ENCODE measurements around the gene SLC30A4. TPM values are rescaled to one million over a fixed set of nuclear protein-coding genes. Genes with fewer than 3 reads are reported as not detected.

Gene SLC30A4
- total RNA-seq, 1 experiment from 2014 or later, result not detected

DNA sequence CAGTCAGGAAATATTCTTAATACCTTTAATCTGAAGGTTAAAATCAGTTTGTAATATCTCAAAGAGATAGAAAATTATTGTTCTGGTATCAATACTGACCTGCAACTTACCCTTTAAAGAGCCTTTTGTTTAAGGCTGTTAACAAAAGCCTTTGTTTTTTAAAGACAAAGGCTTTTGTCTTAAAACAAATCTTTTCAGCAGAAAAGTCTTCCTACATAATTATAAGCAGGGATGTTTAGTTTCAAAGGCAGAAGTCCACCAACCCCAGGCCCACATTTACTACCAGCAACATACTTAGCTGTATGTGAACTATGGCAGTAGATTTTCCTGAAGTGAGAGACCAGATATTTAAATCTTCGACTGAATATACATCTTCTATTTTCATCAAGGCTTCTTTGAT, 36.2 kb downstream of the SLC30A4 start:
- Histone ChIP-seq H3K14ac (ENCODE audit: insufficient read depth, low read length) (no peak overlapping the region), H3K23ac (ENCODE audit: insufficient read length, low read depth, low read length) (no peak overlapping the region), H2AFZ (ENCODE audit: low read length) (no peak overlapping the region), H3K23me2 (ENCODE audit: insufficient read length, low read depth, low read length, poor library complexity, severe bottlenecking) (no peaks in the 10 kb centered on the region), H4K20me1 (ENCODE audit: control insufficient read depth, insufficient read depth, insufficient read length) (no peaks in the 10 kb centered on the region), H2BK15ac (ENCODE audit: low read depth, low read length) (no peak overlapping the region), H3K27ac (ENCODE audit: insufficient read length, low read depth, low read length) (no peak overlapping the region), H3K9ac (ENCODE audit: extremely low read depth, insufficient read length, low read length) (no peak overlapping the region), H2BK5ac (ENCODE audit: insufficient read length, low read length) (no peak overlapping the region), H4K8ac (replicated peaks; ENCODE audit: insufficient read length, low read depth, low read length) (no peak overlapping the region), H2BK12ac (ENCODE audit: insufficient read length, low read depth, low read length) (no peak overlapping the region), H3K4me1 (ENCODE audit: insufficient read depth, low read length) (no peaks in the 10 kb centered on the region), H3K79me1 (ENCODE audit: insufficient read depth, low read depth, low read length, poor library complexity, severe bottlenecking) (no peaks in the 10 kb centered on the region), H3K27me3 (ENCODE audit: insufficient read depth, low read length) (peaks cover 2% of the 10 kb centered on the region; the same call in 1 of the 2 replicates), H3K56ac (ENCODE audit: insufficient read length, low read depth, low read length) (no peak overlapping the region), H3K79me2 (ENCODE audit: insufficient read depth, low read length) (no peaks in the 10 kb centered on the region), H4K5ac (ENCODE audit: insufficient read length, low read depth, low read length) (no peak overlapping the region), H2BK120ac (ENCODE audit: low read depth, low read length, poor library complexity, severe bottlenecking) (no peak overlapping the region), H3K18ac (ENCODE audit: insufficient read length, low read depth, low read length) (no peak overlapping the region), H4K91ac (ENCODE audit: insufficient read length, low read depth, low read length) (no peak overlapping the region), H3K9me3 (ENCODE audit: control insufficient read depth, low read depth, low read length) (no peaks in the 10 kb centered on the region), H3K4me2 (ENCODE audit: insufficient read depth, insufficient read length, low read length) (no peak overlapping the region), H2BK20ac (ENCODE audit: low read depth, low read length, poor library complexity, severe bottlenecking) (no peak overlapping the region), H3T11ph (ENCODE audit: low read length) (no peak overlapping the region), H2AK5ac (ENCODE audit: insufficient read length, low read length) (no peak overlapping the region), H3K4ac (ENCODE audit: low read depth, low read length) (no peak overlapping the region)
- no CpG with 5 or more reads among the region's 1 CpG for WGBS (ENCODE audit: extremely low coverage, insufficient read length, low lambda C conversion rate)
- DNase-seq, result no peak
- H3K4me3 Mint-ChIP-seq, result no peak overlapping the region
- no peaks in the 10 kb centered on the region for H3K9me3 Mint-ChIP-seq
- H3K4me1 Mint-ChIP-seq, result peaks cover 4% of the 10 kb centered on the region in 2 experiments
- H3K27me3 Mint-ChIP-seq (ENCODE audit: low read depth), result peaks cover 91% of the 10 kb centered on the region
- no peak overlapping the region for H3K27ac Mint-ChIP-seq
- H3K36me3 Mint-ChIP-seq (ENCODE audit: insufficient read depth in 1 of 3, low read depth in 3 of 3), result no peaks in the 10 kb centered on the region
- TF ChIP-seq, protein P1, sequence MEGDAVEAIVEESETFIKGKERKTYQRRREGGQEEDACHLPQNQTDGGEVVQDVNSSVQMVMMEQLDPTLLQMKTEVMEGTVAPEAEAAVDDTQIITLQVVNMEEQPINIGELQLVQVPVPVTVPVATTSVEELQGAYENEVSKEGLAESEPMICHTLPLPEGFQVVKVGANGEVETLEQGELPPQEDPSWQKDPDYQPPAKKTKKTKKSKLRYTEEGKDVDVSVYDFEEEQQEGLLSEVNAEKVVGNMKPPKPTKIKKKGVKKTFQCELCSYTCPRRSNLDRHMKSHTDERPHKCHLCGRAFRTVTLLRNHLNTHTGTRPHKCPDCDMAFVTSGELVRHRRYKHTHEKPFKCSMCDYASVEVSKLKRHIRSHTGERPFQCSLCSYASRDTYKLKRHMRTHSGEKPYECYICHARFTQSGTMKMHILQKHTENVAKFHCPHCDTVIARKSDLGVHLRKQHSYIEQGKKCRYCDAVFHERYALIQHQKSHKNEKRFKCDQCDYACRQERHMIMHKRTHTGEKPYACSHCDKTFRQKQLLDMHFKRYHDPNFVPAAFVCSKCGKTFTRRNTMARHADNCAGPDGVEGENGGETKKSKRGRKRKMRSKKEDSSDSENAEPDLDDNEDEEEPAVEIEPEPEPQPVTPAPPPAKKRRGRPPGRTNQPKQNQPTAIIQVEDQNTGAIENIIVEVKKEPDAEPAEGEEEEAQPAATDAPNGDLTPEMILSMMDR (conservative IDR thresholded peaks at IDR 0.05), result no peak

Measured in H9 (cell line).